Peyer's patch (tissue), 4 donors: ENCODE data around the gene SUGP1.

ENCODE experiments used
- POLR2A ChIP-seq, 2 donors: fragments of 450-650 bp; IDR thresholded peaks; one replicate each; pipeline ENCODE4 v1.5.1; 2017; ENCODE audit warnings: antibody characterized with exemption in 2 of 2, mild to moderate bottlenecking in 2 of 2, moderate library complexity in 2 of 2
- TF ChIP-seq, protein P1 (sequence below), 6 experiments: fragments of 450-650 bp in 4 of 6; fragments of 200-600 bp in 2 of 6; sonication (generic) in 1 of 6; IDR thresholded peaks; one replicate each; pipeline ENCODE4 v1.5.1; 2017 to 2019; ENCODE audit warnings: antibody characterized with exemption in 6 of 6, mild to moderate bottlenecking in 3 of 6, moderate library complexity in 1 of 6

GRCh38 chr19:19334063-19334988 lies 14.0 kb upstream of the SUGP1 start:
- TF ChIP-seq, protein P1, sequence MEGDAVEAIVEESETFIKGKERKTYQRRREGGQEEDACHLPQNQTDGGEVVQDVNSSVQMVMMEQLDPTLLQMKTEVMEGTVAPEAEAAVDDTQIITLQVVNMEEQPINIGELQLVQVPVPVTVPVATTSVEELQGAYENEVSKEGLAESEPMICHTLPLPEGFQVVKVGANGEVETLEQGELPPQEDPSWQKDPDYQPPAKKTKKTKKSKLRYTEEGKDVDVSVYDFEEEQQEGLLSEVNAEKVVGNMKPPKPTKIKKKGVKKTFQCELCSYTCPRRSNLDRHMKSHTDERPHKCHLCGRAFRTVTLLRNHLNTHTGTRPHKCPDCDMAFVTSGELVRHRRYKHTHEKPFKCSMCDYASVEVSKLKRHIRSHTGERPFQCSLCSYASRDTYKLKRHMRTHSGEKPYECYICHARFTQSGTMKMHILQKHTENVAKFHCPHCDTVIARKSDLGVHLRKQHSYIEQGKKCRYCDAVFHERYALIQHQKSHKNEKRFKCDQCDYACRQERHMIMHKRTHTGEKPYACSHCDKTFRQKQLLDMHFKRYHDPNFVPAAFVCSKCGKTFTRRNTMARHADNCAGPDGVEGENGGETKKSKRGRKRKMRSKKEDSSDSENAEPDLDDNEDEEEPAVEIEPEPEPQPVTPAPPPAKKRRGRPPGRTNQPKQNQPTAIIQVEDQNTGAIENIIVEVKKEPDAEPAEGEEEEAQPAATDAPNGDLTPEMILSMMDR (IDR thresholded peaks at IDR 0.05) = no peak
- TF ChIP-seq POLR2A (IDR thresholded peaks at IDR 0.05) = no peak
